ENCODE data around the gene KANSL1. TPM values are rescaled to one million over a fixed set of nuclear protein-coding genes. Genes with fewer than 3 reads are reported as not detected.
A peak's percentile ranks its signal among the peaks of the same experiment; 100 is the strongest.

KANSL1 gene
- total RNA-seq, 1 donor from 2014 or later: 78.5 TPM

- Histone ChIP-seq H3K27ac (no peak overlapping the region), H3K27me3 (ENCODE audit: low read depth) (no peaks in the 10 kb centered on the region), H3K36me3 (peaks cover 37% of the 10 kb centered on the region), H3K4me1 (peaks cover 86% of the 10 kb centered on the region), H3K4me3 (no peak overlapping the region), H3K9me3 (no peaks in the 10 kb centered on the region)
- DNase-seq (no peak), ATAC-seq (no peak)
- TF ChIP-seq, protein P1, sequence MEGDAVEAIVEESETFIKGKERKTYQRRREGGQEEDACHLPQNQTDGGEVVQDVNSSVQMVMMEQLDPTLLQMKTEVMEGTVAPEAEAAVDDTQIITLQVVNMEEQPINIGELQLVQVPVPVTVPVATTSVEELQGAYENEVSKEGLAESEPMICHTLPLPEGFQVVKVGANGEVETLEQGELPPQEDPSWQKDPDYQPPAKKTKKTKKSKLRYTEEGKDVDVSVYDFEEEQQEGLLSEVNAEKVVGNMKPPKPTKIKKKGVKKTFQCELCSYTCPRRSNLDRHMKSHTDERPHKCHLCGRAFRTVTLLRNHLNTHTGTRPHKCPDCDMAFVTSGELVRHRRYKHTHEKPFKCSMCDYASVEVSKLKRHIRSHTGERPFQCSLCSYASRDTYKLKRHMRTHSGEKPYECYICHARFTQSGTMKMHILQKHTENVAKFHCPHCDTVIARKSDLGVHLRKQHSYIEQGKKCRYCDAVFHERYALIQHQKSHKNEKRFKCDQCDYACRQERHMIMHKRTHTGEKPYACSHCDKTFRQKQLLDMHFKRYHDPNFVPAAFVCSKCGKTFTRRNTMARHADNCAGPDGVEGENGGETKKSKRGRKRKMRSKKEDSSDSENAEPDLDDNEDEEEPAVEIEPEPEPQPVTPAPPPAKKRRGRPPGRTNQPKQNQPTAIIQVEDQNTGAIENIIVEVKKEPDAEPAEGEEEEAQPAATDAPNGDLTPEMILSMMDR (IDR thresholded peaks at IDR 0.05): no peak
- intact Hi-C loops (cut with DNase I): no loop called here
Measured at GRCh38 chr17:46169913-46170638, 23.2 kb downstream of the KANSL1 start.

- TF ChIP-seq, protein P1 (IDR thresholded peaks at IDR 0.05): no peak
- Histone ChIP-seq H3K27me3 (ENCODE audit: low read depth) (no peaks in the 10 kb centered on the region), H3K4me3 (no peak overlapping the region), H3K36me3 (peaks cover 37% of the 10 kb centered on the region), H3K9me3 (no peaks in the 10 kb centered on the region), H3K4me1 (peaks cover 87% of the 10 kb centered on the region), H3K27ac (no peak overlapping the region)
- peak in 1 of 2 donors; percentile 69 for ATAC-seq
- intact Hi-C loops (cut with DNase I): no loop called here
- DNase-seq: no peak
Measured at GRCh38 chr17:46167826-46168569, 25.2 kb downstream of the KANSL1 start.

- ATAC-seq (no peak), DNase-seq (no peak)
- Histone ChIP-seq H3K36me3 (peaks cover 37% of the 10 kb centered on the region), H3K27me3 (ENCODE audit: low read depth) (no peaks in the 10 kb centered on the region), H3K4me3 (no peak overlapping the region), H3K9me3 (no peaks in the 10 kb centered on the region), H3K4me1 (peaks cover 92% of the 10 kb centered on the region), H3K27ac (no peak overlapping the region)
- TF ChIP-seq, protein P1 (IDR thresholded peaks at IDR 0.05): no peak
- intact Hi-C loops (cut with DNase I): no loop called here
Measured at GRCh38 chr17:46167267-46167666, 26.0 kb downstream of the KANSL1 start.

- H3K27ac ChIP-seq: no peak overlapping the region
- H3K36me3 ChIP-seq: peaks cover 33% of the 10 kb centered on the region
- DNase-seq (no peak), ATAC-seq (no peak)
- TF ChIP-seq, protein P1 (IDR thresholded peaks at IDR 0.05): no peak
- no peak overlapping the region for H3K4me3 ChIP-seq
- H3K4me1 ChIP-seq: peaks cover 93% of the 10 kb centered on the region
- no peaks in the 10 kb centered on the region for H3K27me3 ChIP-seq (ENCODE audit: low read depth)
- intact Hi-C loops (cut with DNase I): no loop called here
- H3K9me3 ChIP-seq: no peaks in the 10 kb centered on the region
Measured at GRCh38 chr17:46166692-46167249, 26.5 kb downstream of the KANSL1 start.

- Histone ChIP-seq H3K27ac (no peak overlapping the region), H3K9me3 (no peaks in the 10 kb centered on the region), H3K36me3 (peaks cover 6% of the 10 kb centered on the region), H3K4me3 (no peak overlapping the region), H3K27me3 (ENCODE audit: low read depth) (no peaks in the 10 kb centered on the region), H3K4me1 (peaks cover 85% of the 10 kb centered on the region)
- DNase-seq: no peak
- intact Hi-C loops (cut with DNase I): no loop called here
- TF ChIP-seq, protein P1 (IDR thresholded peaks at IDR 0.05): no peak
- peak in 1 of 2 donors; percentile 41 for ATAC-seq
Measured at GRCh38 chr17:46163929-46164594, 29.2 kb downstream of the KANSL1 start.
